ENCODE data around the gene SOCS1.
"Not testable (repeated sequence)": the region's sequence is repeated elsewhere in the genome, so short reads cannot be mapped to it uniquely, and the experiment has no call there.

SOCS1 gene

DNA sequence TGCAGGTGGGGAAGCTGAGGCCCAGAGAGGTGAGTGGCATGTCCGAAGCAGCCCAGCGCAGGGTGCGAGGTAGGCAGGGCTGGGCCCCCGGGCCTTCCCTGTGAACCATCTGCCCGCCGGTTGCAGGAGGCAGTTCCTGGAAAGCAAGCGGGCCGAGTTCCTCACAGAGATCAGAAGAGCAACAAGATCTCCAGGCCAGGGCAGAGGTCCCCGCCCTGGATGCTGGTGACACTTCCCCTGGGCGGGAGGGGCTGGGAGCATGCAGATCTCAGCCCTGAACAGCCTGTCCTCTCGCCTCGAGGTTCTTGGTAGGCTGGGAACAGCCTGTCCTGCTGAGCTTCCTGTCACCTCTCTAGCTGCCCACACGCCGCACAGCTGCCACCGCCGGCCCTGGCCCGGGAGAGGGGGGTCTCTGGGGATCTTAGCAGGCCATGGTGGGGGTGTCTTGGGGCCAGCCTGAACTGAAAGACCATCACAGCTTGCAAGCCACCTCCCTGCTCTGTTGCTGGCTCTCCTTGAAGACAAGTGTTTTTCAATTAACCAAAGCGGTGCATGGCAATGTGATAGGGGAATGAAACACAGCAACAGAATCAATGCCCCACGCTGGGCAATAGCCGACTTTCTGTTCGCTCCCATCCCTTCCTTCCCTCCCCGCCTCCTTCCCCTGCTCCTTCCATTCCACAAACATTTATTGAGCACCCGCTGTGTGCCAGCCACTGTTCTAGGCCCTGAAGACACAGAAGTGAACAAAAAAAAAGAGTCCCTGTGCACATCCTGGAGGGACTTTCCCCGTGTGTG lies 31.7 kb downstream of the SOCS1 start:
- FAIRE-seq = no peak

DNA sequence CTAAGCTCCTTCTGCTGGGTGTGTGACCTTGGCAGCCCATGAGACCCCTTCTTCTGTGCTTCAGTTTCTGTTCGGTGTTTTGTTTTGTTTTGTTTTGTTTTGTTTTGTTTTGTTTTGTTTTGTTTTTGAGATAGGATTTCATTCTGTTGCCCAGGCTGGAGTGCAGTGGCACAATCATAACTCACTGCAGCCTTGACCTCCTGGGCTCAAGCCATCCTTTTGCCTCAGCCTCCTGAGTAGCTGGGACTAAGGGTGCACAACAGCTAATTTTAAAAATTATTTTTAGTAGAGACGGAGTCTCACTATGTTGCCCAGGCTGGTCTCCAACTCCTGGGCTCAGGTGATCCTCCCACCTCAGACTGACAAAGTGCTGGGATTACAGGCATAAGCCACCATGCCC lies 35.5 kb downstream of the SOCS1 start:
- FAIRE-seq = not testable (repeated sequence)

DNA sequence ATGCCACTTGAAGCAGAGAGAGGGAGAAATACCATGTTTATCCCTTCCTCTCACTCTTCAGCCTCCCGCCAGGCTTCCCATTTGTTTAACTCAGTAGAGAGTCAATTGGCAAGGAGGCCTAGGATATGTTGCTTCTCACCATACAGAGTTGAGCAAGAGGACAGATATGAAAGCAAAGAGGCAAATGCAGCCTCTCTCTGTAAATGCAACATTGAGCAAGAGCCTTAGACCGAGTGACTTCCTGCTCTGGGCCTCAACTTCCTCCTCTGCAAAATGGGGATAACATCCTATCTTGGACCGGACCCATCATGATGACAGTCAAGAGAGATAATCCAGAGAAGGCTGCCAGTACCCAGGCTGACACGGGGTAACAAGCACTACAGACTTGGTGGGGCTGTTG lies 36.8 kb downstream of the SOCS1 start:
- FAIRE-seq = no peak

- no peak for FAIRE-seq
Observed at GRCh38 chr16:11218604-11218962, 37.4 kb downstream of the SOCS1 start.

- FAIRE-seq = no peak
Observed at GRCh38 chr16:11217651-11218603, 38.1 kb downstream of the SOCS1 start.

GRCh38 chr16:11215935-11216556 lies 40.0 kb downstream of the SOCS1 start:
- FAIRE-seq = no peak

DNA sequence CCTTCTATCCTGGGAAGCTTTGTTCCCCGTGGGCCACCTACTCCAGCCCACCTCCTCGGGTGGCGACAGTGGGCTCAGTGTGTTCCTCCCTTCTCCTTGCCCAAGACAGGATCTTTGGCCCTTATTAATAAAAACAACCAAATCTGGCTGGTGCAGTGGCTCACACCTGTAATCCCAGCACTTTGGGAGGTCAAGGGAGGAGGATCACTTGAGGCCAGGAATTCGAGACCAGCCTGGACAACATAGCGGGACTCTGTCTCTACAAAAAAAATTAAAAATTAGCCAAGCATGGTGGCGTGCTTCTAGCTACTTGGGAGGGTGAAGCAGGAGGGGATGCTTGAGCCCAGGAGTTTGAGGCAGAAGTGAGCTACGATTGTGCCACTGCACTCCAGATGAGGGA lies 42.2 kb downstream of the SOCS1 start:
- FAIRE-seq = no peak

DNA sequence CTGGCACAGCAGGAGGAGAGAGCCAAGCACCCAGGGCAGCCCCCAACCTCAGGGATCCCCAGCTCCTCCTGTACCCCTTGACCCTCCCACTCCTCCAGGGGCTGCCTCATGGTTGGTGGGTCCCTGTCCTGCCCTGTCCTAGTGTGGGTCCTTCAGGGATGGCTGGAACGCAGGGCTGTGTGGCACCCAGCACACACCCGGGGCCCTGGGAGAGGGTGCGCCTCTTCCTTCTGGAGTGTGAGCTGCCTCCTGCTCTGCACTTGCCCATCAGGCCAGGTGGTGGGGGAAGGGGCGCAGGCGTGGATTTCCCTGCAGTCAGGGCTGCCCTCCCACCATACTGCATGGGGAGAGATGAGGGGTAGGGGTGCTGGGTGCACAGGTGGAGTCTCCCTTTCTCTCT lies 42.6 kb downstream of the SOCS1 start:
- no peak for FAIRE-seq

DNA sequence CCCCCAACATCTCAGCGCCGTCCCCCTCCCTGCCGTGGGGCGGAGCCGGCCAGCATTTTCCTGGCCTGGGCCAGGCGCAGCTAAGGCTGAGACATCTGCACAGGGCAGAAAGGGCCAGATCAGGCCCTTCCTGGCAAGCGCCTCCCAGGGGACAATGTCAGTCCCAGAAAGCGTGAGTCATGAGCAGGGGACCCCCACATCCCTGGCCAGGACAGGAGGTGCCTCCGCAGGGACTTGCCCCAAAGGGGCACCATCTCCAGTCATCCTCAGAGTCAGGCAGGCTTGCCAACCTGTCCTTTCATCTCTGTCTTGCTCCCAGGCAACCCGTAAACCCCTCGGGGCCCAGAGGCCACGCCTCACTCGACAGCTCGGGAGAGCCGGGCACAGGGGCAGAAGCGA lies 43.2 kb downstream of the SOCS1 start:
- no peak for FAIRE-seq

- FAIRE-seq = no peak
Observed at GRCh38 chr16:11211977-11212797, 43.8 kb downstream of the SOCS1 start.

DNA sequence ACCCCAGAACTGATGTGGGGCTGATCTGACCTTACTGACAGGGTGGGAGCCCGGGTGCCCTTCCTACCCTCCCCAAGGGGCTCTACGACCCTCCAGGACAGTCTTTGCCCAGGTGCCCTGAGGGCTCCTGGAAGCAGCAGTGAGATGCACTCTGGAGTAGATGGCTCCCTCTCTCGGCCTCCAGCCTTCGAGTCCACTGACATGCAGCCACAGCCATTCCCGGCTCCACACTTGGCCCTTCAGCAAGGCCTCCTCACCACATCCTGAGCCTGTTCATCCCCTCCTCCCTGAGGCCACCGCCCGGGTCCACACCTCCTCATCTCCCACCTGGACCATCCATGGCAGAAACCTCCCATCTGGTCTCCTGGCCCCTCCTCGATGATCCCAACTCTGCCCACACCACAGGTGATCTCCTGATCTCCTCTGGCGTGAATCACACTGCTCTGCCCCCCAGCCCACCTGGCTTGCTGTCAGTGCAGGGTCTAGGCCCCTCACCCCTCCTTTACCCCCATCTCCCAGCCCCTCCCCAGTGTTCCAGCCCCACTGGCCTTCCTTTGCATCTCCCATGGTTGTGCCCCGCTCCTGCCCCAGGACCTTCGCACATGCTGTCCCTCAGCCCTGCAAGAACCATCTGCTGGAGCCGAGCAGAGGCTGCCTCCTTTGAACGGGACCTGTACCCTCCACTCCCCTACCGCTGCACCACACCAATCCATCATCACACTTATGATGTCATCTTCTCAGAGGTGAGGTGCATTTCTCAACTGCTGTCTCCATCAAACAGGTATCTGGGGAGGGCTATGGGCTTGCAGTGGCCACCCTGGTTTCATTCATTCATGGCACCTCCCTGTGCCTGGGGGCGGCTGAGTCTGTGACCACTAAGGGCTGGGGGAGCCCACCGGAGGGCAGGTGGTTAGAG lies 44.7 kb downstream of the SOCS1 start:
- no peak for FAIRE-seq

DNA sequence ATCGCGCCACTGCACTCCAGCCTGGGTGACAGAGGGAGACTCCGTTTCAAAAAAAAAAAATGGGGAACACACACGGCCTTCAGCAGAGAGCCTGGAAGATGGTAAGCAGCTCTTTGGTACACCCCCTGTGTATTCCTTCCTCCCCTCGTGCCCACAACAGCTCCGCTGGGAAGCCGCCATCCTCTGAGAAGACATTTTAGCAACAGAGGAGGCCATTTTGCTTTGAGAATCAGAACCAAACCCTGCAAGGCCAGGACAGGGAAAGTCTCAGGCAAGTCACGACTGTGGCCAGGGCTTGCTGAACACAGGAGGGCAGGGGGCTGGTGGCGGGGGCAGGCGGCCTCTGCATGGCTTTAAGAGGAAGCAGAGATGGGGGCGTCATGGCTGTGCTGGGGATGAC lies 45.7 kb downstream of the SOCS1 start:
- FAIRE-seq = no peak

DNA sequence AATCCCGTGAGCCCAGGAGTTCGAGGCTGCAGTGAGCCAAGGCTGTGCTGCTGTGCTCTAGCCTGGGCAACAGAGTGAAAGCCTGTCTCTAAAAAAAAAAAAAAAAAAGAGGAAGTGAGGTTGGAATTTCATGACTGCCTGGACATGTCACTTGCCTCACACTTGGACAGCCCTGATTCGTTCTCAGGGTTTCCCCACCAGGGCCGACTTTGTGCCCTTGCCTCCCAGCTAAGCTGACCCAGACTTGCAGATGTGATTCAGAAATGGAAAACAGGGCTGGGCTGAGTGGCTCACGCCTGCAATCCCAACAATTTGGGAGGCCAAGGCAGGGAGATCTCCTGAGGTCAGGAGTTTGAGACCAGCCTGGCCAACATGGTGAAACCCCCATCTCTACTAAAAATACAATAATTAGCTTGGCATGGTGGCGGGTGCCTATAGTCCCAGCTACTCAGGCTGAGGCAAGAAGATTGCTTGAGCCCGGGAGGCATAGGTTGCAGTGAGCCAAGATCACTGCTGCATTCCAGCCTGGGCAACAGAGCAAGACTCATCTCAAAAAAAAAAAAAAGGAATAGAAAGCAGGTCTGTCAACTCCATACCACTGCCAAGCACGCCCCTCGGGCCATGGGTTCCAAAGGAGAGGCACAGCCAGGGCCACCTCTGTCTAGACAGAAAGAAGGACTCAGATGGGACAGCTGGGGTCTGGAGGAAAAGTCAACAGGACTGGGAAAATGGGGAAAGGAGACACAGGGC lies 46.9 kb downstream of the SOCS1 start:
- no peak for FAIRE-seq

GRCh38 chr16:11207646-11208045 lies 48.4 kb downstream of the SOCS1 start:
- FAIRE-seq = no peak

- no peak for FAIRE-seq
Observed at GRCh38 chr16:11205754-11206581, 50.0 kb downstream of the SOCS1 start.

GRCh38 chr16:11205065-11205699 lies 50.8 kb downstream of the SOCS1 start:
- no peak for FAIRE-seq

- FAIRE-seq = no peak
Observed at GRCh38 chr16:11204513-11205047, 51.4 kb downstream of the SOCS1 start.
